SKM-1 treated with dmso at 0.1 percent for 144 hours (cell line): ENCODE data around the gene PROS1.
"Not testable (repeated sequence)": the region's sequence is repeated elsewhere in the genome, so short reads cannot be mapped to it uniquely, and the experiment has no call there.

ENCODE experiments used
- DNase-seq: peaks from one replicate; lab custom pipeline; 2025; ENCODE audit not compliant: unreplicated experiment; lab: John Stamatoyannopoulos, UW

The PROS1 gene

GRCh38 chr3:93878250-93879017, 95.3 kb downstream of the PROS1 start:
- not testable (repeated sequence) for DNase-seq

GRCh38 chr3:93877427-93877826, 96.3 kb downstream of the PROS1 start:
- DNase-seq = not testable (repeated sequence)

- not testable (repeated sequence) for DNase-seq
Observed at GRCh38 chr3:93873412-93873811, 100.3 kb downstream of the PROS1 start.

DNA sequence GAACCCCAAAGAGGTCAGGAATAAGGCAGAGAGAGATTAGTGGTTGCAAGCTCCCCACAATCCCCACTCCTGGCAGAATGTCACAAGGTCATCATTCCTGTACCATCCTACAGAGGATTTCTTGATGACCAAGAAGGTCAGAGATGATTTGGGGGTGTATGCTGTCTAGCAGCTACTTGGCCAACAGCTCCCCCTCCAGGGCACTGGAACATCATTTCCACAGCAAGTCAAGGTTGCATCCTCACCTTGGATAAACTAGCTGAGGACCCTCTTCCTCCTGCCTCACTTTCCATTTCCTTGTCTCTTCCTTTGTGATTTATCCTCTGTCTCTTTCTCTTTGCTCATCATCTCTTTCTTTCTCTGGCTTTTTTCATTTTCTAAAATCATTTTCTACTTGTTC, 106.3 kb downstream of the PROS1 start:
- no peak for DNase-seq

GRCh38 chr3:93861017-93861416, 112.7 kb downstream of the PROS1 start:
- no peak for DNase-seq

DNA sequence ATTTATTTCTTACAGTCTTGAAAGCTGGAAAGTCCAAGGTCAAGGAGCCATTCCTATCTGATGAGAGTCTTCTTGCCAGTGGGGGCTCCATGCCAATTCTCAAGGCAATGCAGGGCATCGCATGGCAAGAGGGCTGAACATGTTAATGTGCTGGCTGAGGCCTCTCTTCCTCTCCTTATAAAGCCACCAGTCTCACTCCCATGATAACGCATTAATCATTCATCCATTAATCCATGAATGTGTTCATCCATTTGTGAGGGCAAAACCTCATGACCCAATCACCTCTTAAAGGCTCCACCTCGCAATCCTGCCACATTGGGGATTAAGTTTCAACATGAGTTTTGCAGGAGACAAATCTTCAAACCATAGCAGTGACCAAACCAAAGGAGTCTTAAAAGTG, 118.3 kb downstream of the PROS1 start:
- DNase-seq = no peak

- DNase-seq = not testable (repeated sequence)
Observed at GRCh38 chr3:93852228-93852627, 121.5 kb downstream of the PROS1 start.

- DNase-seq = no peak
Observed at GRCh38 chr3:93843981-93844380, 129.7 kb downstream of the PROS1 start.

GRCh38 chr3:93839193-93839592, 134.5 kb downstream of the PROS1 start:
- not testable (repeated sequence) for DNase-seq
